ENCODE data around the gene DPEP1.
A peak's percentile ranks its signal among the peaks of the same experiment; 100 is the strongest.

DPEP1 gene

GRCh38 chr16:89672177-89672941 is 58.9 kb downstream of the DPEP1 start:
- TF ChIP-seq CTCF (IDR thresholded peaks at IDR 0.05; ENCODE audit: insufficient read depth, low read depth, low read length, missing control alignments) = no peak
- DNase-seq (ENCODE audit: low read depth) = no peak
- no peak overlapping the region for H3K4me3 ChIP-seq (ENCODE audit: low read depth, low read length)

- TF ChIP-seq CTCF (IDR thresholded peaks at IDR 0.05; ENCODE audit: insufficient read depth, low read depth, low read length, missing control alignments) = no peak
- H3K4me3 ChIP-seq (ENCODE audit: low read depth, low read length) = no peak overlapping the region
- DNase-seq (ENCODE audit: low read depth) = no peak
These were observed 64.8 kb downstream of the DPEP1 start for GRCh38 chr16:89678258-89678657.

GRCh38 chr16:89685916-89686315 is 72.5 kb downstream of the DPEP1 start:
- no peak for DNase-seq (ENCODE audit: low read depth)
- no peak for TF ChIP-seq CTCF (IDR thresholded peaks at IDR 0.05; ENCODE audit: insufficient read depth, low read depth, low read length, missing control alignments)
- H3K4me3 ChIP-seq (ENCODE audit: low read depth, low read length) = no peak overlapping the region

GRCh38 chr16:89686520-89687091 is 73.2 kb downstream of the DPEP1 start, which contains the start of gene CDK10:
CDK10 (plus strand) TSS chr16:89686689; CDS start chr16:89686711, 22 bp downstream.
- DNase-seq (ENCODE audit: low read depth) = peak; percentile 88
- no peak for TF ChIP-seq CTCF (IDR thresholded peaks at IDR 0.05; ENCODE audit: insufficient read depth, low read depth, low read length, missing control alignments)
- H3K4me3 ChIP-seq (ENCODE audit: low read depth, low read length) = peak within 1 kb of the TSS; percentile 62

GRCh38 chr16:89687092-89687940 is 73.9 kb downstream of the DPEP1 start:
- H3K4me3 ChIP-seq (ENCODE audit: low read depth, low read length) = peak overlapping the region; percentile 62
- TF ChIP-seq CTCF (IDR thresholded peaks at IDR 0.05; ENCODE audit: insufficient read depth, low read depth, low read length, missing control alignments) = no peak
- peak; percentile 46 for DNase-seq (ENCODE audit: low read depth)
